ENCODE data around the gene RAPGEF5.

- TF ChIP-seq POLR2AphosphoS5 (IDR thresholded peaks at IDR 0.05; ENCODE audit: borderline replicate concordance, low read depth, low read length) (no peak), EZH2 (IDR thresholded peaks at IDR 0.05) (no peak)
Observed at GRCh38 chr7:22205631-22206030, 151.3 kb downstream of the RAPGEF5 start.
